Measurements from ENCODE around the gene STX18. TPM values are rescaled to one million over a fixed set of nuclear protein-coding genes. Genes with fewer than 3 reads are reported as not detected.

Gene STX18
- total and polyA plus RNA-seq, 10 of the 15 experiments (the other 5 are each of a cell fraction or from before 2014, with no cell fraction given), result 8.2 to 46.6 (median 31.1) TPM

DNA sequence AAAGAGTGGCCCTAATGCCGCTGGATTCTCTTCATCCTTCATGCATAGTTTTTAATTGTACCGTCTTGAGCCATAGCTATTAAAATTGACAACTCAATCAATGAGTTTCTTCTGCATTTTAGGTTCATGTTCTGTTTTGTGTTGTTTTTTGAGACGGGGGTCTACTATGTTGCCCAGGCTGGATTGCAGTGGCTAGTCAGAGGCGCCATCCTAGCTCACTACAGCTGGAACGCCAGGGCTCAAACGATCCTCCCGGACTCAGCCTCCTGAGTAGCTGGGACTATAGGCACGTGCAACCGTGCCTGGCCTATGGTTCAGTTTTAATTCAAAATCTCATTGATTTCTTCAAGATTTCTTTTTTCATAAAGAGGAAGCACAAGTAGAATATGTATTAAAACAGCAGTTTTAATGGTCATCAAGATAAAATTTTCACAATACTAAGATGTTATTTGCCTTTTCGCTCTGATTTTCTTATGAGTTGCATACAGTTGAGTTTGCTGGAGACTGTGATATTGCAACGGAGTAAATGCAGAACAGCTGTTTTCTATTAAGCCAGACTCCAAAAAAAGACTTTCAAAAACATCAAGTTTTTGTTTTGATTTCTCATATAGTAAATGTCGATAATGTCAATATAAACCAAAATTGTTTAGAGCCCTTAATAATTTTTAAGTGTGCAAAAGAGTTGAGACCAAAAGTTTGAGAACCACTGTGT, 1.1 kb upstream of the STX18 start:
- ChIA-PET POLR2A (interaction anchor here (0.9 to 3.1 kb wide), 6 partner anchors 12 to 51 kb away, joined by 3 to 15 read pairs (median 4); no protein-coding TSS in a partner anchor), SMC1A (ENCODE audit: uncharacterized antibody, unreplicated experiment) (interaction anchor here (1.1 to 8.9 kb wide), 7 partner anchors 19 to 55 kb away, joined by 3 to 175 read pairs (median 6); no protein-coding TSS in a partner anchor), RAD21 (ENCODE audit: unreplicated experiment) (interaction anchor here (0.9 to 5.5 kb wide), 5 partner anchors 18 to 291 kb away, joined by 3 to 47 read pairs (median 4); no protein-coding TSS in a partner anchor), CTCF (interaction anchor here (1.0 to 10.4 kb wide), 7 partner anchors 10 to 60 kb away, joined by 3 to 134 read pairs (median 5); no protein-coding TSS in a partner anchor)
- Histone ChIP-seq H3K27ac (ENCODE audit: control insufficient read depth, insufficient read depth) (peak overlapping the region; percentile 92; the same call in 1 of the 2 replicates), H3K4me1 (ENCODE audit: control insufficient read depth, insufficient read depth, low read length) (0 out of 2 replicates have a peak, but pooled peaks cover 2% of the 10 kb centered on the region), H4K20me1 (ENCODE audit: control insufficient read depth, insufficient read depth) (no peaks in the 10 kb centered on the region), H3K9ac (ENCODE audit: control insufficient read depth, insufficient read depth, low read length) (peak overlapping the region; percentile 90; the same call in 1 of the 2 replicates), H3K79me2 (ENCODE audit: control insufficient read depth, insufficient read depth, low read length) (peaks cover 47% of the 10 kb centered on the region), H3K4me3 (peak overlapping the region; percentile 80), H3K27me3 (replicated peaks in 1 of 2; ENCODE audit: control insufficient read depth in 2 of 2, insufficient read depth in 2 of 2, low read length in 1 of 2) (no peaks in the 10 kb centered on the region), H3K9me3 (replicated peaks; ENCODE audit: control insufficient read depth, insufficient read depth, low read length) (no peaks in the 10 kb centered on the region), H3K4me2 (ENCODE audit: control insufficient read depth, insufficient read depth) (peak overlapping the region; percentile 43), H3K36me3 (ENCODE audit: control insufficient read depth in 2 of 2, insufficient read depth in 2 of 2, low read length in 1 of 2) (no peaks in the 10 kb centered on the region), H2AFZ (ENCODE audit: control insufficient read depth, low read depth, low read length) (no peak overlapping the region; the same call in 1 of the 2 replicates)
- in situ Hi-C loops (cut with MboI) (no loop called here), intact Hi-C loops (cut with micrococcal nuclease; ENCODE audit: unreplicated experiment) (loop anchor here (1.0 kb wide), 1 partner anchor 55 kb away; no protein-coding TSS in a partner anchor)
- FAIRE-seq (no peak), ATAC-seq (no peak), DNase-seq (ENCODE audit: low read depth, low spot score) (no peak)
- 32% methylated on average over 12 of the region's 12 CpGs for WGBS (ENCODE audit: insufficient coverage, insufficient replicate concordance, low lambda C conversion rate, missing lambda C conversion rate)
- BruUV-seq (replicated peaks), result no TSS peak
- no peak for TF ChIP-seq SPI1 (IDR thresholded peaks at IDR 0.05; ENCODE audit: borderline replicate concordance, insufficient read depth, low read depth, low read length)
- peak; percentile 45 to 65; a peak in 2 of 4 replicates for TF ChIP-seq BHLHE40 (IDR thresholded peaks at IDR 0.05; ENCODE audit: borderline replicate concordance in 1 of 2, low read depth in 2 of 2, low read length in 1 of 2)

DNA sequence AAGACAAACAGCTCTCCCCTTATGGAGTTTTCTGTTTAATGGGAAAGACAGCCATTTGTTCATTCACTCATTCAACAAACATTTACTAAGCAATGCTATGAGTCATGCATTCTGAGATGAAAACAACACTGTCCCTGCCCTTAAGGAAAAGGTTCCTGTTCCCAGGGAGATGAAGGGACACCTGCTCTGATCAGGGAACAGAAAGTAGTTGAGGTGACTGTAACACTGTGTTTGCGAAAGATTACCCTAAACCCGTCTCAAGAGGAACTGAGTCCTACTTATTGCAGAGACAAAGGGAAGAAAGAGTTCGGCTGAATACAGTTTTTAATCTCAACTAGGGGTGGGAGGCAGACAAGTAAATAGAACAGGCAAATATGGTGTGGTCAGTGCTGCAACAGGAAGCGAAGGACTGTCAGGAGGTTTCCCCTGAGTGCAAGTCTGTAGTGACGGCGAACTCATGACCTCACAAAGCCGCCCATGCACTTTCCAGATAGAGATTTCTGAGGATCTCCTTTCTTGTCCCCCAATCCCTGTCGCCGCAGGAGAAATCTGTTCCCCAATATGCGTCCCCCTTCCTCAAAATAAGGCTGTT, 712 bp downstream of the STX18 start:
- RAD21 ChIA-PET (ENCODE audit: unreplicated experiment), result interaction anchor here (0.6 to 5.5 kb wide), 6 partner anchors 16 to 150 kb away, joined by 3 to 47 read pairs (median 5); no protein-coding TSS in a partner anchor
- in situ Hi-C loops (cut with MboI), result no loop called here
- FAIRE-seq, result peak; percentile 94
- TF ChIP-seq, protein P1, sequence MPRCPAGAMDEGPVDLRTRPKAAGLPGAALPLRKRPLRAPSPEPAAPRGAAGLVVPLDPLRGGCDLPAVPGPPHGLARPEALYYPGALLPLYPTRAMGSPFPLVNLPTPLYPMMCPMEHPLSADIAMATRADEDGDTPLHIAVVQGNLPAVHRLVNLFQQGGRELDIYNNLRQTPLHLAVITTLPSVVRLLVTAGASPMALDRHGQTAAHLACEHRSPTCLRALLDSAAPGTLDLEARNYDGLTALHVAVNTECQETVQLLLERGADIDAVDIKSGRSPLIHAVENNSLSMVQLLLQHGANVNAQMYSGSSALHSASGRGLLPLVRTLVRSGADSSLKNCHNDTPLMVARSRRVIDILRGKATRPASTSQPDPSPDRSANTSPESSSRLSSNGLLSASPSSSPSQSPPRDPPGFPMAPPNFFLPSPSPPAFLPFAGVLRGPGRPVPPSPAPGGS (IDR thresholded peaks at IDR 0.05; ENCODE audit: borderline replicate concordance, insufficient read depth, low read depth, low read length, poor library complexity, severe bottlenecking), result no peak
- TF ChIP-seq ESRRA (IDR thresholded peaks at IDR 0.05; ENCODE audit: low read length) (no peak), JUNB (IDR thresholded peaks at IDR 0.05) (no peak), RAD51 (IDR thresholded peaks at IDR 0.05) (no peak)
- TF ChIP-seq, protein P2, sequence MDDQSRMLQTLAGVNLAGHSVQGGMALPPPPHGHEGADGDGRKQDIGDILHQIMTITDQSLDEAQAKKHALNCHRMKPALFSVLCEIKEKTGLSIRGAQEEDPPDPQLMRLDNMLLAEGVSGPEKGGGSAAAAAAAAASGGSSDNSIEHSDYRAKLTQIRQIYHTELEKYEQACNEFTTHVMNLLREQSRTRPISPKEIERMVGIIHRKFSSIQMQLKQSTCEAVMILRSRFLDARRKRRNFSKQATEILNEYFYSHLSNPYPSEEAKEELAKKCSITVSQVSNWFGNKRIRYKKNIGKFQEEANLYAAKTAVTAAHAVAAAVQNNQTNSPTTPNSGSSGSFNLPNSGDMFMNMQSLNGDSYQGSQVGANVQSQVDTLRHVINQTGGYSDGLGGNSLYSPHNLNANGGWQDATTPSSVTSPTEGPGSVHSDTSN (IDR thresholded peaks at IDR 0.05; ENCODE audit: insufficient replicate concordance, low read depth, low read length), result no peak

More for the DNA sequence above, 712 bp downstream of the STX18 start:
- POLR2A ChIA-PET, result interaction anchor here (1.3 to 3.1 kb wide), 6 partner anchors 8 to 49 kb away, joined by 3 to 15 read pairs (median 4); no protein-coding TSS in a partner anchor
- Histone ChIP-seq H3K27me3 (replicated peaks in 1 of 2; ENCODE audit: control insufficient read depth in 2 of 2, insufficient read depth in 2 of 2, low read length in 1 of 2) (no peaks in the 10 kb centered on the region), H3K4me1 (ENCODE audit: control insufficient read depth, insufficient read depth, low read length) (0 out of 2 replicates have a peak, but pooled peaks cover 2% of the 10 kb centered on the region), H3K79me2 (ENCODE audit: control insufficient read depth, insufficient read depth, low read length) (peaks cover 61% of the 10 kb centered on the region), H3K9me3 (replicated peaks; ENCODE audit: control insufficient read depth, insufficient read depth, low read length) (no peaks in the 10 kb centered on the region), H3K4me3 (peak overlapping the region; percentile 80), H3K27ac (ENCODE audit: control insufficient read depth, insufficient read depth) (peak overlapping the region; percentile 92), H2AFZ (ENCODE audit: control insufficient read depth, low read depth, low read length) (peak overlapping the region; percentile 81), H3K4me2 (ENCODE audit: control insufficient read depth, insufficient read depth) (peak overlapping the region; percentile 58), H3K9ac (ENCODE audit: control insufficient read depth, insufficient read depth, low read length) (peak overlapping the region; percentile 90), H4K20me1 (ENCODE audit: control insufficient read depth, insufficient read depth) (no peaks in the 10 kb centered on the region), H3K36me3 (ENCODE audit: control insufficient read depth in 2 of 2, insufficient read depth in 2 of 2, low read length in 1 of 2) (no peaks in the 10 kb centered on the region)
- DNase-seq (ENCODE audit: low read depth, low spot score) (peak; percentile 36), ATAC-seq (peak; percentile 75)
- SMC1A ChIA-PET (ENCODE audit: uncharacterized antibody, unreplicated experiment), result interaction anchor here (0.7 to 8.9 kb wide), 6 partner anchors 9 to 51 kb away, joined by 3 to 175 read pairs (median 6); no protein-coding TSS in a partner anchor
- BruUV-seq (replicated peaks), result no TSS peak
- intact Hi-C loops (cut with micrococcal nuclease; ENCODE audit: unreplicated experiment), result no loop called here
- CTCF ChIA-PET, result interaction anchor here (0.6 to 10.4 kb wide), 6 partner anchors 8 to 165 kb away, joined by 3 to 134 read pairs (median 5); no protein-coding TSS in a partner anchor
- 7% methylated on average over 10 of the region's 10 CpGs for WGBS (ENCODE audit: insufficient coverage, insufficient replicate concordance, low lambda C conversion rate, missing lambda C conversion rate)
